Putamen (tissue), 1 donor: Measurements from ENCODE around the gene TSSK3.
"Not testable (repeated sequence)": the region's sequence is repeated elsewhere in the genome, so short reads cannot be mapped to it uniquely, and the experiment has no call there.

Experiments
- DNase-seq: peaks from one replicate; pipeline ENCODE4 v3.0.0-alpha.2; 2016; ENCODE audit warnings: low spot score

The TSSK3 gene

DNA sequence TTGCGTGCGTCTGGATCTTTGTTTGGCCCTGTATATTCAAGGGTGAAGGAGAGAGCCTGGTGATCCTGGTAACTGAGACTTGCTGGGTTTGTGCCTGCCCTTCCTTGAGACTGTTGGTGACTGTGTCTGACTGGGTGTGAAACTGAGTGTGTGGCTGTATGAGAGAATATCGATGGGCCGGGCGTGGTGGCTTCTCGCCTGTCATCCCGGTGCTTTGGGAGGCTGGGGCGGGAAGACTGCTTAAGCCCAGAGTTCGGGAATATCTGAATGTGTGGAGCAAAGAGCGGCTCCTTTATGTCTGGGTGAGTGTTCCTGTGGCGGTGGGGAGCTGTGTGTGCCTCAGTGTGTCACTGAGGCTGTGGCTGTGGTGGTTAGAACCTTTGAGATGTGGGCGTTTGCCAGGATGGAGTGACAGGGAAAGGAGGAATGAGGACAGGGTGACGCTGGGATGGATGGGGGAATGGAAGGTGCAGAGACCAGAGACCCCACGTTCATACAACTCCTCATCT is 23.6 kb upstream of the TSSK3 start:
- no peak for DNase-seq

DNA sequence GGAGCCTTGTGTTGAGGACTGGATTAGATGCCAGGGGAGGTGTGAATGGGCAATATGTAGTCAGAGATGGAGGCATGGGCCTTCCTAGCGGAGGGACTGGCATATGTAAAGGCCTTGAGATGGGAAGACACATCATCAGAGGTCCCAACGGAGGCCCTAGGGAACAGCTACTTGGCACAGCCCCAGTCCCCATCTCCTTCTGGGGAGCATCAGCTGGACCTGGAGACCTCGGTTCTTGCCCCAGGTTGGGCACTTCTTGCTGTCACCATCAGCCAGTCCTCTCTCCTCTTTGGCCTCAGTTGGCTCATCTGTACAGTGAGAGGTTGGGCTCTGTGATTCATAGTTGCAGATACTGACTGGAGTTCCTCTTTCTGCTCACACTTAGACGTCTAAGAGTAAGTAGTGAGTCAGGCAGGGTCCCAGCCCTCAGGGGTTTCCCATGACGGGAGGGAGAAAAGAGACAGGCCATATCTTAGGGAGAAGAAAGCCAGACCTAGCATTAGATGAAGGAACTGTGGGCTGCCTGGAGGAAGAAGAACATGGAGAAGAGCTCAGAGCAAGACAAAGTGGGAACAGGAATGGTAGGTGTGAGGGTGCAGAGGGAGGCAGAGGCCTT is 22.9 kb upstream of the TSSK3 start:
- DNase-seq: no peak

DNA sequence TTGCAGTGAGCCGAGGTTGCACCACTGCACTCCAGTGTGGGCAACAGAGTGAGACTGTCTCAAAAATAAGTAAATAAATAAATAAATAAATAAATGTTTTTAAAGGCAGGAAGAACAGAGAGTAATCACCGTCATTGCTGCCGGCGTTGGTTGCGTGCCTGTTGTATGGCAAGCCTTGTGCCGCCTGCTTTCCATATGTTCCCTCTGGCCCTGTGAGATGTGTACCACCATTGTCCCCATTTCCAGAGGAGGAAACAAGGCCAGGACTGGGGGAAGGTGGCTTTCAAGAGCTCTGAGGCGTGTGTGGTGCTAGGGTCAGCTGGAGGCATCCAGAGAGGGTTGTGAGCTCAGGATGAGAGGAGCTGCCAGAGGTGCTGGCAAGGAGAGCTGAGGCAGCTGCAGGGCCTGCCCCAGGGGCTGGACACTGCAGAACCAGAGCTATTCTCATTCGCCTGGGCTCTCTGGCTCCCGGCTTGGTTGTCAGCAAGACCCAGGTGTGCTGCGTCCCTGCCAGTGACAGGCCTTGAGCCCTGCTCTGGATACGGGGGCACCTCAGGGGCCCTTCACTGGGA is 21.1 kb upstream of the TSSK3 start:
- no peak for DNase-seq

GRCh38 chr1:32341971-32342370 is 20.4 kb upstream of the TSSK3 start:
- DNase-seq: no peak

- DNase-seq: no peak
Measured at GRCh38 chr1:32342704-32343103, 19.6 kb upstream of the TSSK3 start.

DNA sequence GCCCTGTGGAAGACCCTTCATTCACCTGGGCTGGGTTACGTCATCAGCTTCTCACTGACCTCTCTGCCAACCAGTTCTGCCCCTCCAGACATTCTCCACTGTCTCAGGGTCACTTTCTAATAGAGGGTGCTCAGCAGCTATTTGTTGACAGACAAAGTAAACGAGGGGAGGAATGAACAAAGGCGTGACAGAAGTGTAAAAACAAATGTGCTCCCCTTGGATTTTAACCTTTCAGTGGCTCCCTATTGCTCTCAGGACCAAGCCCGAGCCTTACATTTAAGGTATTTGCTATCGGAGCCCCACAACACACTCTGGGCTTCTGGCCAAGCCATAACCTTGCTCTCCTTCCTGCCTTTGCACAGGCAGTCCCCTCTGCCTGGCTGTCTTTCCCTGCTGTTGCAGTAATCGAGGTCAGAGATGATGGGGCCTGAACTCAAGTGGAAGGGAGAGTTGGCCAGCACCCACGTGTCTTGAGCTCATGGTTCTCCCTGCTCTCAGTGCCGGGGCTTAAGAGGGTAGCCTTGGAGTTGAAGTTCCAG is 17.0 kb upstream of the TSSK3 start:
- no peak for DNase-seq

- DNase-seq: no peak
Measured at GRCh38 chr1:32346532-32347157, 15.7 kb upstream of the TSSK3 start.

DNA sequence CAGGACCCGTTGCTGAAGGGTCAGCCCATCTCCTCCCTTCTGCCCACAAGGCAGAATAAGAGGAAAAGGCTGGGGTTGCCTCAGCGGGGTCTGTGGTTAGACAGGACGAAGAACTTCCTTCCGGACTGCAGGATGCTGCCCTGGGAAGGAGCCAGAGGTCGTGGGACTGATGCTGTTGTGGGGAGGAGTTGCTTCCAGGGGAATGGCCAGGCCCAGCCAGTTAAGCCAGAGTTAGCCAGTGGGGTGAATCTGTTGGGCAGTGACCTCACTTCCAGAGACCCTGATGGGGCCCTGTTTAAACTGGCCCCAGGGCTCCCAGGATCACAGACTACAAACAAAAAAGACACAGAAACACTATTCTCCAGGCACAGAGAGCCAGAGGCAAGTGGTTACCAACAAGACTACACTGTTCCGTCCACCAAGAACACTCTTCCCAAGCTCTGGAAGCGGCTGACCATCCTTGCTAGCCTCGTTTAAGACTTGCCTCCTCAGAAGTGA is 13.1 kb upstream of the TSSK3 start:
- no peak for DNase-seq

DNA sequence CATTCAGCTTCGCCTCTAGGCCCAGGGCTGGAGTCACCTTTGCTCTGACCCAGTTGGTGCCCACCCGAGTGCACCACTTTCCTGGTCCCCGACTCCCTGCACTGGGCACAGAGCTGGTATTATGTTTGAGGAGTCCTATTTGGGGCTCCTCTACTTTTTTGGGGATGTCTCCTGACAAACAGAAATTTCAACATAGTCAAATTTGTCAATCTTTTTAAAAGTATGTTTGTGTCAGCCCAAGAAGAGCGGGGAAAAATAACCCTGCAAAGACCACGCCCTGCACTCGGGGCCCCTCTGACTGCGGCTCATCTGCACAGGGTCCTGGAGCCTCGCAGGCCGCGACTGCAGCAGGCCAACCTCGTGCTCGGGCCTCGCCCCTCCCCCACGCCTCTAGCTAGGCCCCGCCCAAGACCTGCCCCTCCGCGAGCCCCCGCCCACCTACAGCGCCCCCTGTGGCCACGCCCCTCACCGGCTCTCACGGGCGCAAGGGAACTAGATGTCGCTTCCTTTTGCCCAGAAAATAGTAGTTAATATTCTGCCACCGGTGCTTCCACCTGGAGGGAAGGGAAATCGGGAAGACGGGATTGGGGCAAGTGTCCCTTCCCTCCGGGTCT is 11.4 kb upstream of the TSSK3 start:
- no peak for DNase-seq

DNA sequence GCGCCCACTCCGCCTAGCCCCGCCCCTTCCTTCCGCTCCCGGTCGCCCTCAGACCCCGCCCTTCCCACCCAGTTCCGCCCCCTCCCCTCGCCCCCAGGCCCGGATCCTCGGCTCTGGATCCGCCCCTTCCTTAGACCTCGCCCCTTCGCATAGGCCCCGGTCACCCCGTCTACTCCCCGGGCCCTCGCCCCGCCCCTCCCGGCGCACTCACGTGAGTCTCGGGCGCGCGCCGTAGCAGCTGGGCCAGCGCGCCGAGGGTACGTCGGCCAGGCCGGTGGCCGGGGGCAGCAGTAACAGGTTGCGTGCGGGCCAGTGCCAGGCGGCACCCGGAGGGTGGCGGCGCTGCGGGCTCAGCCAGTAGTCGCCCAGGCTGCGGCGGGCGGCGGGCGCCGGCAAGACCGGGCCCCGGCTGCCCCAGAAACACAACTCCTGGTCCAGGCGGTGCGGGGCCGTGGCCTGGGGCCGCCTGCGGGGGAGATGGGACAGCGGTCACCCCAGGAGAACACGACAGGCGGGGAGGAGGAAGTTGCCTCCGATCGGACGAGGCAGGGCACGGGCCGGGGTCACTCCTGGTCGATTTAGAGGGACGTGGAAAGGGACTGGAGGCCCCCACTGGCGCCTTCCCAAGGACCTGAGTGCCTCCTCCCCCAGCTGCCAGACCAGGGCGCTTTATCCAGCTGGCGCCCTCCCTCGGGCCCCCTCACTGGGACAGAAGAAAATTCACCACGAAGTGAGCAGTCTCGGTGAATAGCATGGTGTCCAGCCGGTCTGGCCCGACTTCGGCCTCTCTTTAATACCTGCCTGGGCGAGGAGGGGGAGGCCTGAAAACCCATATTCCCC is 10.7 kb upstream of the TSSK3 start:
- peak; percentile 93 for DNase-seq

- DNase-seq: no peak
Measured at GRCh38 chr1:32352239-32352745, 10.0 kb upstream of the TSSK3 start.

GRCh38 chr1:32352831-32353383 is 9.4 kb upstream of the TSSK3 start:
- no peak for DNase-seq

DNA sequence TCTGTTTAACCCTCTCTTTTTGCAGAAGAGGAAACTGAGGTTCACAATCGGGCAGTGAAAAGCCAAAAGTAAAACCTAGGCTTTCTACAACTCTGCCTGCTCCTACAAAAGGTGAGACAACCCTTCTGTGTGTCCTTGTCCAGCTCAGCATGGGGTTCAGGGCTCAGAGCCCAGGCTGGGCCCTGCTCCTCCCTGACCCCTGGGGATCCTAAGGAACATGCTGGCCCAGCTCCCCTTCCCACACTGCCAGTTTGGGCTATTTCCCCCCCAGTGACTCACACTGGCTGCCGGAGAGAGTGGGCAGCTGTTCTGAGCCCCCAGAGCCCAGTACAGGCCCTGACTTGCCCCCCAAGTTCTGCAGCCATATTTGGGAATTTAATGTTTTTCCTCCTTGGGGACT is 8.9 kb upstream of the TSSK3 start:
- no peak for DNase-seq

- no peak for DNase-seq
Measured at GRCh38 chr1:32353886-32354570, 8.3 kb upstream of the TSSK3 start.

- DNase-seq: not testable (repeated sequence)
Measured at GRCh38 chr1:32355778-32356177, 6.6 kb upstream of the TSSK3 start.

- DNase-seq: no peak
Measured at GRCh38 chr1:32356478-32356877, 5.9 kb upstream of the TSSK3 start.

DNA sequence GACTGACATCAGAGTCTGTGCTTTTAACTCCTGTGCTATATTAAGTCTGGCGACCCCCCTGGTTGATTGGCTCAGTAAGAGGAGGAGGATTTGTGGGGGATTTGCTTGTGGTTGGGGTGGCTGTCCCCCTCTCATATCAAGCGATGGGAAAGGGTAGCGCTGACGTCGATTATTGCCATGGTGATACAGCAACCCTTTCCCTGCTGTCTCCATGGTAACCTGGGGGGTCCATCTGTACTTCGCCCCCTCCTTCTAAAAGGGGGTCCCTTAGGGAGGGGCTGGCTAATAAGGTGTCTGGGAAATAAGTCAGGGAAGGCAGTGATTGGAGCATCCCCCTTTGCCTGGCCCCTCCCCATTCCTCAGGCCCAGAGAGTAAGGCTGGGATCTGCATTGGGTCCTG is 4.7 kb upstream of the TSSK3 start:
- DNase-seq: no peak

DNA sequence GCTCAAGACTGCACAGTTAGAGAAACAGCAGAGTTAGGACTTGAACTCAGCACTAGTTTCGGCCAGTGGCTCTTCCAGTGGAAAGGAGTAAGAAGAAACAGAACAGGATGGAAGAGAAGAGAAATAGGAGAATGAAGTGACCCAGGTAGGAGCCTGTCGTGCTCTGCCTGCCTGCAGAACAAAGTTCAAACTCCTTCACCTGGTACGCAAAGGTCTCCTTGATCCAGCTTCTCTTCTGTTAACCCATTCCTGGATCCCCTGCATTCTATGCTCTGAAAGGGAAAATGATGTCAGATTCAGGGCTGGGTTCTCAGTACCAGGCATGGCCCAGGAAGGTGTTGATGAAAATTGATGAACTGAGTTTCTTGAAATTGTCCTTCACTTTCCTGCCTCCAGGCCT is 3.9 kb upstream of the TSSK3 start:
- DNase-seq: no peak

DNA sequence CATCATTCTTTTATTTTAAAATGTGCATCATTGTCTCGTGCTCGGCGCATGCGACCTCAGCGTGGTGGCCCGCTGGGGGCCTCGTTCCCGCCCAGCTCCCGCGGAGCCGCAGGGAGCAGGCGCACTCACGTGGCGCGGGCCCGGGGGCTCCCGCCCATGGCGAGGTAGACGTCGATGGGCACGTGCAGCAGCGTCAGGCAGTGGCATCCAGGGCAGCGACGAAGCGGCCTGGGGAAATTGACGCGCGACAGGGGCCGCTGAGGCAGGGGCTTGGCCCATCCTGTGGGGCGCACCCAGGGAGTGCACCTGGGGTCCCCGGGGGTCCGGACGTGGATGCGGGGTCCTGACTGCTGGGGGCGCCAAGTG is 1.0 kb upstream of the TSSK3 start:
- DNase-seq: no peak

DNA sequence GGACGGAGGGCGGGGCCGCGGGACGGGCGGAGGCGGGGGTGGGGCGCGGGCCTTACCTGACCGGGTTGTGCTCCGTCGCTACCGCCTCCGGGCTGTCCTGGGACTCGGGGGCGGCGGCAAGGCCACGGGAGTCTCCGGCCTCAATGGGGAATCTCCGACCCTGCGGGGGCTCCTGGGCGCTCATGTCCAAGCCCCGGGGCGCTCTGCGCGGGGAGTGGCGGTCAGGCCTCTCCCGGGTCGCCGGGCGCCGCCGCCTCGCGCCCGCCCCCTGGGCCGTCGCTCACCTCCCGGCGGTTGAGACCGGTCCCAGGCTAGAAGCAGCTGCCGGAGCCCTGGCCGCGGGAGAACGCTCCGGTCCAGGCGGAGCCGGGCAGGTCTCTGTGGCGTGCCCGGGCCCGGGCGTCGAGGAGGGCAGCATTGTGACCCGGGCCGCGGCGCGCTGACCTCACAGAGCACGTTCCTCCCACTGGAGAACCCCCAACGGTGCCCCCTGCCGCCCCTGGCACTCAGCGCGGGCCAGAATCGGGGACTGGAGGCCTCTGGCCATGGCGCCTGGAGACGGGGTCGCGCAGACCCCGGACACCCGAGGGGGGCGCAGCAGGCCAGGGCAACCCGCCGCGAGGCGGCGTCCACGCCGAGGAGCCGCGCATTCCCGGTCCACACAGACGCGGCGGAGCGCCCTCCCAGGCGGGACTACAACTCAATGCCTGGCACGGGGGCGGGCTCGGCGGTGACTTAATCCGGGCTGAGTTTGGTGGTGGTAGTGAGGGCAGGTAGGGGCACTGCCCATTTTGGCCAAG is 465 bp upstream of the TSSK3 start:
- DNase-seq: peak; percentile 61
